HG02571 (cell line): Measurements from ENCODE around the gene RPS6KB1.
"Not testable (repeated sequence)": the region's sequence is repeated elsewhere in the genome, so short reads cannot be mapped to it uniquely, and the experiment has no call there.

Experiments used
- ATAC-seq: cut with Tn5 transposase; IDR thresholded peaks from one replicate; pipeline ENCODE4 v1.9.1; 2021; ENCODE audit warnings: mild to moderate bottlenecking, moderate library complexity; ENCODE audit not compliant: unreplicated experiment

The RPS6KB1 gene

DNA sequence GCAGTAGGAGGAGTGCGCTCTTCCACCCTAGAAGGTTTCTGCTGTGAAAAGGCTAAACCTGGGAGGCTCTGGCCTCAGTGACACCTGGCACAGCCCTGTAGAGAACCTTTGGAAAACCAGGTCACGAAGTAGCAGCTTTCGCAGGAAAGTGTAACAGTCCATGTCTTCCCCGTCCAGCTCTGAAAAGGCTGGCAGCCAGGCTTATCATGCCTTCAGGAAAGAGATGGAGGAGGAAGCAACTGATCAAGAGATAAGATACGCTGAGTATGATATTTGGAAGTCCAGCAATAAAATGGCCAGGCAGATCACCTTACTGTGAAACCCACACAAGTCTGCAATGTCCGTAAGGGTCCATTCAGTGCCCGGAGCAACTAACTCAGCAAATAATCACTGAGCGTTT is 22.4 kb upstream of the RPS6KB1 start:
- ATAC-seq = no peak

DNA sequence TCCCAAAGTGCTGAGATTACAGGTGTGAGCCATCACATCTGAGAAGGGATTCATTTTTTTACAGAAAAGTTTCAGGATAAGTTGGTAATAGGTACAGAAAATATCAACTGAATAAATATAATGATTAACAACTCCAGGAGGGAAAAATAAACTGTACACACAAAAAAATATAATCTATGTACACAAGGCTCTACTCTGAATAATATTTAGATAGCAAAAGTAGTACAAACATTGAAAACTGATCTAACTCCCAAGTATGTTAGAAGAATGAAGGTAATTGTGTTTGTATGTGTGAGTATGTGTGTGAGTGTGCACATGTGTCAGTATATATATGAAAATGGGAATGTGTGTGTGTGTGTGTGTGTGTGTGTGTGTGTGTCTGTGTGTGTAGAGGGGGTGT is 20.6 kb upstream of the RPS6KB1 start:
- ATAC-seq = no peak

DNA sequence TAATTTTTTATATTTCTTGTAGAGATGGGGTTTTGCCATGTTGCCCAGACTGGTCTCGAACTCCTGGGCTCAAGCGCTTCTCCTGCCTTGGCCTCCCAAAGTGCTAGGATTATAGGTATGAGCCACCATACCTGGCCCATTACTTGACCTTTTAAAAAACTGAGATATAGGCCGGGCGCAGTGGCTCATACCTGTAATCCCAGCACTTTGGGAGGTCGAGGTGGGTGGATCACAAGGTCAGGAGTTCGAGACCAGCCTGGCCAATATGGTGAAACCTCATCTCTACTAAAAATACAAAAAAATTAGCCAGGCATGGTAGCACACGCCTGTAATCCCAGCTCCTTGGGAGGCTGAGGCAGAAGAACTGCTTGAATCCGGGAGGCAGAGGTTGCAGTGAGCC is 19.5 kb upstream of the RPS6KB1 start:
- ATAC-seq = not testable (repeated sequence)

DNA sequence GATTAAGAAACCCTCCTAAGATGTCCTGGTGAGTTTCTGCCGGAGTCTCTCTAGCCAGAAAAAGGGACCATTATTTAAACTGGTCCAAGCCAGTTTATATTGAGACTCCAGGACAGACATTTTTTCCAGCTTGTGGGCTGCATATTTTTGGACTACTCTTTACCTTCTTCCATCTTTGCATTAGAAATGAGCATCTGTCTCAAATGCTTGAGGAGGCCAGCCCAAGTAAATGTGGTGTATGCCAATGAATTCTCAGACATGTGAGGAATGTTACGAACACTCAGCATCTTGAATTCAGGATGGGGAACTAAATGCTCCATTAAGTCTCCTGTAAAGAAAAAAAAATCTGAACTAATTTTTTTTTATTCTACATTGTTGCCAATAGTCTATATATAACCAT is 18.5 kb upstream of the RPS6KB1 start:
- no peak for ATAC-seq

DNA sequence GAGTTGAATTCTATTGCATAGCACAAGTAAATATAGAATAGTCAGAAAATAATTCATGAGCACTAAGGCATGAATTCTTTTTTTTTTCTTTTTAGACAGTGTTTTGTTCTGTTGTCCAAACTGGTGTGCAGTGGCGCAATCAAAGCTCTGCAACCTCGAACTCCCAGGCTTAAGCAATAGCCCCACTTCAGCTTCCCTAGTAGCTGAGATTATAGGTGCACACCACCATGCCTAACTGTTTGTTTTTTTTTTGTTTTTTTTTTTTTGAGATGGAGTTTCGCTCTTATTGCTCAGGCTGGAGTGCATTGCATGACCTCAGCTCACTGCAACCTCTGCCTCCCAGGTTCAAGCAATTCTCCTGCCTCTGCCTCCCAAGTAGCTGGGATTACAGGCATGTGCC is 16.8 kb upstream of the RPS6KB1 start:
- ATAC-seq = no peak

DNA sequence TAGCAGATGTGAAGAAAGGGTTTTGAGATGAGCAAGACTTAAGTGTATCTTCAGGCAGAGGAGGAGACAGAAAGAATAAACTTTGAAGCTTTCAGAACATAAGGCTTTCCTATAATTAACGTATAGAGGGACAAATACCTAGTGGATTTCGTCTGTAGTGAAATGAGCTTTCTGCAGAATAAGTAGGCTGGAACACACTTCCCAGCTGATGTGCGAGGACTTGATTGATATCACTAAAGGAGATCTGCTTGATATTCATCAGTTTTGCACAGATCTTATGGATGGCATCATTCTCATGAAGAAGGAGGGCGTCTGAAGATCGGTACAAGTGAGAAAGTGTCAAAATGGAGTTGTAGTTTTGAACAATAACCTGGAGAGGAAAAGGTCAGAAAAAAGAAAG is 15.0 kb upstream of the RPS6KB1 start:
- no peak for ATAC-seq

DNA sequence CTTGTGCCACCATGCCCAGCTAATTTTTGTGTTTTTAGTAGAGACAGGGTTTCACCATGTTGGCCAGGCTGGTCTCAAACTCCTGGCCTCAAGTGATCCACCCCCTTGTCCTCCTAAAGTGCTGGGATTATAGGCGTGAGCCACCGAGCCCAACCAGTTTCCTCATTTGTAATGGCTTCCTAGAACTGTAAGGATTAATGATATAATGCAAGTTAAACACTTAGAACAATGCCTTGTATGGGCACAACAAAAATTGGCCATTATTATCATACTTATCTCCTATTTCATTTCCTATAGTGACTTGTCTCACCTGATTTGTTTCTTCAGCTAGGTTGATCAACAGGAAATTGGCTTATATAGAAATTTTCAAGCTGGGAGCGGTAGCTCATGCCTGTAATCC is 14.3 kb upstream of the RPS6KB1 start:
- no peak for ATAC-seq

DNA sequence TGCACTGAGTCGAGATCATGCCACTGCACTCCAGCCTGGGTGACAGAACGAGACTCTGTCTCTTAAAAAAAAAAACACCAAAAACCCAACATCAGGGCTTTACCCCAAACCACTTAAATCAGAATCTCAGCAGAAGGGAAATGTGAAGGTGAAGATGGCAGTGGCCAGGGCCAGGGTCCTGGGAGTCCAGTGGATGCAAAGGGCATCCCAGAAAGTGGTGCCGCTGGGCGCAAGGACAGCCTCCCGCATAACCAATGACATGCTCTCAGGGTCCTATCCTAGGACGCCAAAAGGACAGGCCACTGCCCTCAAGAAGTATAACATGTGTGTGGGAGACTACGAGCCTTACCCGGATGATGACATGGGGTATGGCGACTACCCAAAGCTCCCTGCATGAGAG is 8.1 kb upstream of the RPS6KB1 start:
- no peak for ATAC-seq

DNA sequence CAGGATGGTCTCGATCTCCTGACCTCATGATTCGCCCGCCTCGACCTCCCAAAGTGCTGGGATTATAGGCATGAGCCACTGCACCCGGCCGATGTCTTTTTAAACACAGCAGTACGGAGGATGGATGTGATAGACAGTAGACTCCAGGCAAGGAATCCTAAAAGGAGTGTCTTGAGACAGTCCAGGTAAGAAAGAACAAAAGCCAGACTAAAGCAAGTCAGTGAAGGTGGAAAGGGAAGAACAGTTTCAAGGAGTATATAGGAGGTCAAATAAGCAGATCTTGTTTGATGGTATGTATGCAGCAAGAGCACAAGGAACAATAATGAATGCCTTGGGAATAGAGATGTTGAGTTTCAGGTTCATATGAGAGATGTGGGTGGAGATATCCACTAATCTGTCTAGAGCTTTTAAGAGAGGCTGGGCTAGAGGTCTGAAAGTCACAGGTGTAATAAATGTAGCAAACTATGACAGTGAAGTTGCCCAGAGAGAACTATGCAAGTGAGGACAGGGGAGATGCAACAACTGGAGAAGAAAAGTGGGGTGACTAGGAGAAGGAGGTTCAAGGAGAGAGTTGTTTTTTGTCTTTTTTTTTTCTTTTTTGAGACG is 4.7 kb upstream of the RPS6KB1 start:
- ATAC-seq = no peak

DNA sequence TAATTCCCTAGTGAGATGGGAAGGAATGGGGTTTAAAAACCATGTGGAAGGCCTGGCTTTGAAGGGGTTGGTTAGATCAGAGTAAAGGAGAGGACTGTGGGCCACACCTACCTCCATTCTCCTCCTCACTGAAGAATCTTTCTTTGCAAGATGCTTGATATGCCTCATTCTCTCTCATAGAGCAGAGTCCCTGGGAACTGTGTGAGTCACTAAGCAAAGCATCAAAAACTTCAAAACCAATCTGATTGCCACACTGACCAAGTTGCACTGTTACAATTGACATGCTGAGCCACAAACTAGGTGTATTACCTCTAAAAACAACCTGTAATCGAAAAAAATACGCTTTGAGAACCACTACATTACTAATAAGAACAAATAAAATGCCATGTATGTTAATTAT is 2.2 kb upstream of the RPS6KB1 start:
- no peak for ATAC-seq

DNA sequence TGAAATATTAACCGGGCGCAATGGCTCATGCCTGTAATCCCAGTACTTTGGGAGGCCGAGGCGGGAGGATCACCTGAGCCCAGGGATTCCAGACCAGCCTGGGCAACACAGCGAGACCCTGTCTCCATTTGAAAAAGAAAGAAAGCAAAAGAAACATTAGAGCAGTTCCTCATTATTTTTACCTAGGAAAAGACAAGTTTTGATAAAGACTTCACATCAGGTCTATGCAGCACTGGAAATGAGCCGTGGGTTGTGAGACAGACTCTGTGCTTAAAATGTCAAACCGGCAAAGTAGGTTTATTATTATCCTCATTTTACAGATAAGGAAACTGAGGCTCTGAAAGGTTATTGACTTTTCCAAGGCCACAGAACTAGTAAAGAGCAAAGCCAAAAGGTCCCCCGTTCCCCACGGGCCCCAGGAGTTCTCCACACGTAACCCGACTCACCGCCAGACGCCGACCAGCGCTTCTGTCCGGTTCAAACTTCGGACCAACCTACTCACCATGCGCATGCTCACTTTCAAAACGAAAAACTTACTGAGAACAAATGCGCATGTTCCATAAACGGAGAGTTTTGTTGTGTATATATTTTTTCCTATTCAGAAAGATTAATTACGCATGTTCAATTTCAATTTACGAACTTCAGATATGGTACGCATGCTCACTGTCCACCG is 534 bp upstream of the RPS6KB1 start:
- ATAC-seq = peak; percentile 47

DNA sequence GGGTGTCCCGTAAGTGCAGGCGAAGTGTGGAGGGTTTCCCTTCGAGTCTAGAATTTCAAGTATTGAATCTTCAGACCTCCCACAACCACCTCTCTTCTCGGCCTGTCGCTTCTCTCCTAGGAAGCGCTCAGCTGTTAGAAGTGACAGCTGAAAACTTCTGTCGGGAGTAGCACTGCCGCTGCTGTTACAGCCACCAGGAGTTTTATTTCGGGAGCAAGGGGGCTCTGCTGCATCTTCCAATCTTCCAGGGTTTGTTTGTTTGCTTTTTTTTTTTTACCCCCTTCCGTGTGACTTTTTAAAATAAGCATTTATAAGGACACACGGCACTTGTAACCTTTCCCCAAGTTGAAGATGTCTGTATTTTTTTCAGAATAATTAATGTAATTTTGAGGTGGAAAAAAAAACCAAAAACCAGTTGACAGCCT is 767 bp downstream of the RPS6KB1 start:
- no peak for ATAC-seq

DNA sequence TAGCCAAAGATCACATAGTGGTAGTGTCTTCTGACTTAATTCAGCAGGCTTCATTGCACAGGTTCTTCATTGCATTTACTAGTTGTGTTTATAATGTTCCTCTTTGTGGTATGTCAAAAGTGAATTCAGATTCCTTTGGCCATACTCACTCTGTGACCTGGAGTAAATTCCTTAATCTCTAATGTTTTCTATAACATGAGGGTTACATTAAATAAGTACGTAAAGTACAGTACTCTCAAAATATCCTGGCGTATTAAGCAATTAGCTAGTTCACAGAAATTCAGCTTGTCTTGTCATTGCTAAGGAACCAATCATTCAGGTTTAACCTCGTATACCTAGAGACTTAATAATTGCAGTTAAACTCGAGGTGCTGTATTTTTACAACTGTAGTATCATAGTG is 4.2 kb downstream of the RPS6KB1 start:
- no peak for ATAC-seq

DNA sequence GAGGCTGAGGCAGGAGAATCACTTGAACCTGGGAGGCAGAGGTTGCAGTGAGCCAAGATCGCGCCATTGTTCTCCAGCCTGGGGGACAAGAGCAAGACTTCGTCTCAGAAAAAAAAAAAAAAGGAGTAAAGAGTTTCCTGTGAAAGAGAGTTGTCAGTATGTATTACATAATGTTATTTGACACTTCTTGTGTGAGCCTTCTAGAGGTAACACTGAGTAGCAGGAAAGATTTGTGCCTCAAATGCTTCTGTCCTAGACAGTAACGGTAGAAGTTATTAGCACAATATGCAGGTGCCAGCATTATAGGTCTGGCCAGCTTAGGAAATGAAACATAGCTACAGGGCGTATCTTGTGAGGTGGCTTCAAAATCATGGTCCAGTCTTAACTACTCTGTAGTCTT is 6.2 kb downstream of the RPS6KB1 start:
- no peak for ATAC-seq

DNA sequence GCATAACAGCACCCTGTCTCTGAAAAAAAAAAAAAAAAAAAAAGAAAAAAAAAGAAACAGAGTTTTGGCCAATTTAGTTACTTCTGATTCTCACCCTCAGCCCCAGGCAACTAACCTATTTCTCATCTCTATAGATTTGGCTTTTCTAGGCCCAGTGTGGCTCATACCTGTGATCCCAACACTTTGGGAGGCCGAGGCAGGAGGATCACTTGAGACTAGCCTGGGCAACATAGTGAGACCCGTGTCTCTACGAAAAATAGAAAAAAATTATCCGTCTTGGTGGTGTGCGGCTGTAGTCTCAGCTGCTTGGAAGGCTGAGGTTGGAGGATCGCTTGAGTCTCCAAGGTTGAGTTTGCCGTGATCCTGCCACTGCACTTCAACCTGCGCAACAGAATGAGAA is 8.7 kb downstream of the RPS6KB1 start:
- ATAC-seq = no peak

DNA sequence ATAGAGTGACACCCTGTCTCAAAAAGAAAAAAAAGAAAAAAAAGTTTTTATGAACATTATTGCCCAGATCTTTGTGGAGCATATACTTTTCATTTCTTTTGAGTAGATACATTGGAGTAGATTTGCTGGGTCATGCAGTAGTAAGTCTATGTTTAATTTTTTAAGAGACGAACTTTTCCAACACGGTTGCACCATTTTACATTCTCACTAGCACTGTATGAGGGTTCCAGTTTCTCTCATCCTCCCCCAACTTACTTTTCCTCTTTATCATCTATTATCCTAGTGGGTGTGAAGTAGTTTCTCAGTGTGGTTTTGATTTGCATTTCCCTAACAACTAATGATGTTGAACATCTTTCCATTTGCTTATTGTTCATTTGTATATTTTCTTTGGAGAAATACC is 10.5 kb downstream of the RPS6KB1 start:
- ATAC-seq = no peak

DNA sequence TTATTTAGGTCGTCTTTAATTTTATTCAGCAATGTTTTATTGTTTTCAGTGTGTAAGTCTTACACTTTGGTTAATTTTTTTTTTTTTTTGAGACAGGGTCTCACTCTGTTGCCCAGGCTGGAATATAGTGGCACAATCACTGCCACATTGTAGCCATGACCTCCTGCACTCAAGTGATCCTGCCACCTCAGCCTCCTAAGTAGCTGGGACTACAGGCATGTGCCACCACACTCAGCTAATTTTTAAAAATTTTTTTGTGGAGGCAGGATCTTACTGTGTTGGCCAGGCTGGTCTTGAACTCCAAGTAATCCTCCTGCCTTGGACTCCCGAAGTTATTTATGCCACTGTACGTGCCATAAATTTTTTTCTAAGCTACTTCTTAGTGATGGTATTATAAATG is 14.5 kb downstream of the RPS6KB1 start:
- ATAC-seq = no peak

DNA sequence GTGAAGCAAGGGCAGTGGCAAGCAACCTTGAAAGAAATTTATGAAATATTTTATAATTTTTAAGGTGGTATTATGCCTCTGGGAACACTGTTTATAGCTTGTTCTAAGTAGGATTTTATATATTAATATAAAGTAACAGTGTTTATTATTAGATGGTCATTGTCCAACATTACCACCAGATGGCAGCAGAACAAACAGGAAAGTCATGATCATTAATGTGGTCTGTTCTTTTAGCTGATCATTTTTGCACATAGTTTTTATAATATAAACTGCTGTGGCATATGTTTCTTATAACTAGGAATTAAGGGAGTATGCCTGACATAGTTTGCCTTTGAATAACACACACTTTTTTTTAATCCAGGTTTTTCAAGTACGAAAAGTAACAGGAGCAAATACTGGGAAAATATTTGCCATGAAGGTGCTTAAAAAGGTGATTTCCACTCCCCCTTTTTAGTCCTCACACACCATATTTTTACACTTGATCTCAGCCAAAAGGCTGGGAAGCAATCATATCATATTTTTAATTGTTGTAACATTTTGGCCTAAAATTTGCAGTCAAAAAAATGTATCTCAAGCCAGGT is 21.4 kb downstream of the RPS6KB1 start:
- no peak for ATAC-seq

DNA sequence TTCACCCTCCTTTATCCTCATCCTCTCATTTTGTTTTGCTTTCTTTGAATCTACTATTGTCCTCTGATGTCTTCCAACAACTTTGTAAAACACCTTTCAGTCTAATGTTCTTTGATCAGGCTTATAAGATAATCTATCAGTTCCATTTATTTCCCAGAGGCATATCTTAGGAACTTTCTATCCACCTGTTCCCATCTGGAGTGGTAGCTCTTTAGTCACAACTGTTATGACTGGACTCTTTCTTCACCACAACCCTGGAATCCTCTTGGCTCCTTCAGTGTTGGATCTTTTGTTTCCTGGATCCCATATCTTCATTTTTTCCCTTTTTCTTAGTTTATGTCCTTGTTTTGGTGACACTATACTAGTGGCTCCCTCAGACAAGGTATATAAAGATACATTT is 23.5 kb downstream of the RPS6KB1 start:
- no peak for ATAC-seq

DNA sequence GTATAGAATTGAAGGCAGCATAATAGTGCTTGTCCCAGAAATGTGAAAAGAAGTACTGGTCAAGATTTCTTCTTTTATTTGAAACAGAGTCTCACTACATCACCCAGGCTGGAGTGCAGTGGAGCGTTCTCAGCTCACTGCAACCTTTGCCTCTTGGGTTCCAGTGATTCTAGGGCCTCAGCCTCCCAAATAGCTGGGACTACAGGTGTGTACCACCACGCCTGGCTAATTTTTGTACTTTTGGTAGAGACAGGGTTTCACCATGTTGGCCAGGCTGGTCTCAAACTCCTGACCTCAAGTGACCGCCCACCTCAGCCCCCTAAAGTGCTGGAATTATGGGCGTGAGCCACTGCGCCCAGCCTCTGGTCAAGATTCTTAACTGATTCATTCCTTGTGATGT is 27.7 kb downstream of the RPS6KB1 start:
- ATAC-seq = not testable (repeated sequence)

DNA sequence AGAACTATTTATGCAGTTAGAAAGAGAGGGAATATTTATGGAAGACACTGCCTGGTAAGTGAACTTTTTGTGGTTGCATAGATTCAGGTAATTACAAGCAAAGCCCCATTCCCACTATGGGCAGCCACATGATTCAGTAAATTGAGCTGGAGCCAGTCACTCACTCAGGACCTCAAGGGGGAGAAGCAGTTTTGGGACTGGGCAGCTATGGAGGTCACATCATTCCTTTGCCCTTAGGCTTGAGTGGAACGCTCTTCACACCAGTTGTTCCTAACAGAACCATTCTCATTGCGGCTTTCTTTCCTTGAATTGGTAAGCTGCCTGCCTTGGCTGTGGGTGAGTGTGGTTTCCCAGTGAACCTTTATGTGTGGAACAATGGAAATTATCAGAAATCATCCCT is 37.2 kb downstream of the RPS6KB1 start:
- not testable (repeated sequence) for ATAC-seq

DNA sequence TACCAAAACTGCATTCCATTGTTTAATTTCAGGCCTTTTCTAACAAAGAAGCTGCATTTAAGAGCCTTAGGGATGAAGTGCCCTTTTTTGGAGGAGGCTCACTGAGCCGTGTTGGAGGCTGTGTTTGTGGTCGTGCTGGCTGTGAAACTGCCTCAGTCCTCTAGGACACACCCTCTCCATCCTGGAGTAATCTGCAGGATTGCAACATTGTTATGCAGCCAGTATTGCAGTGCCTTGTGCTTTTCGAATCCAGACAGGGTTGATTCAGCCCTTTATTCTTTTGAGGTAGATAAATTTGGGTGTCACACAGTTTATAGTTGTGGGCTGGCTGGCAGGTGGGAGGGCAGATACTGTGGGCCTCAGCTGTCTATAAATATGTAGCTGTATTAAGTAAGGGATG is 37.8 kb downstream of the RPS6KB1 start:
- ATAC-seq = not testable (repeated sequence)

DNA sequence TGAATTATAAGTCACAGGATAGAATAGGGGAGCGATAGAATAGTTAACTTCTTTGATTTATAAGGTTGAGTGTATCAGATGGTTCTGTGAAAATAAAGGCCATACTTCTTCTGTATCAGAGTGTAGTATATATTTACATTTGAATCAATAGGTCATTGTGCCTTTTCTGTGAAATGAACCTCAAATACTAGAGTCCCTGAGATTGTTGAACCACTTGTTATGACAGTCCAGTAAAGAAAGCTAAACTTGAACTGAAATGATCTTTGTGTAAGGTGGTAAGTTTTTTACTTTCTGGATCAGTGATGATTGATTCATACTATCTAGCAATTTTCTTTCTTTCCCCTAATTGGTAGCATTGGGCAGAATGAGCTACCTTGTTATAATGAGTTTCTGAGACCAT is 40.4 kb downstream of the RPS6KB1 start:
- not testable (repeated sequence) for ATAC-seq
